Esophagus squamous epithelium (tissue), 5 donors: ENCODE data around the gene DGKQ. TPM values are rescaled to one million over a fixed set of nuclear protein-coding genes. Genes with fewer than 3 reads are reported as not detected.

Source experiments
- DNase-seq: peaks from one replicate; lab custom pipeline; 2025; lab: John Stamatoyannopoulos, UW
- H3K27ac ChIP-seq, 4 donors: fragments of 200-600 bp; sonication (generic); one replicate each; pipeline ENCODE4 v1.5.1; 2016 to 2019; ENCODE audit warnings: mild to moderate bottlenecking in 1 of 4
- H3K27me3 ChIP-seq, 4 donors: fragments of 200-600 bp; sonication (generic); 1 replicate in 3 of 4; 2 replicates in 1 of 4; pipeline versions ENCODE4 v1.5.1 to v1.6.0; 2017 to 2021; ENCODE audit warnings: antibody characterized with exemption in 1 of 4
- H3K36me3 ChIP-seq, 3 donors: fragments of 200-600 bp; sonication (generic); one replicate each; pipeline ENCODE4 v1.5.1; 2016 to 2019
- H3K4me1 ChIP-seq, 3 donors: fragments of 200-600 bp; sonication (generic); one replicate each; pipeline ENCODE4 v1.5.1; 2017 to 2019
- H3K4me3 ChIP-seq, 4 donors: fragments of 200-600 bp; sonication (generic); 1 replicate in 3 of 4; 2 replicates in 1 of 4; pipeline ENCODE4 v1.5.1; 2016 to 2019; ENCODE audit warnings: mild to moderate bottlenecking in 2 of 4, moderate library complexity in 1 of 4
- H3K9me3 ChIP-seq, 3 donors: fragments of 200-600 bp; sonication (generic); one replicate each; pipeline ENCODE4 v1.5.1; 2016 to 2019
- CTCF ChIP-seq, 6 experiments: fragments of 450-650 bp in 4 of 6; fragments of 200-600 bp in 2 of 6; sonication (generic) in 2 of 6; IDR thresholded peaks; one replicate each; pipeline ENCODE4 v1.5.1; 2016 to 2019; ENCODE audit warnings: antibody characterized with exemption in 6 of 6, mild to moderate bottlenecking in 4 of 6, moderate library complexity in 4 of 6
- POLR2A ChIP-seq, 4 donors: fragments of 450-650 bp; IDR thresholded peaks; one replicate each; pipeline ENCODE4 v1.6.1; 2017; ENCODE audit warnings: antibody characterized with exemption in 4 of 4, mild to moderate bottlenecking in 4 of 4, moderate library complexity in 3 of 4
- WGBS, 2 donors: methylation state at CpG; one replicate each; pipeline ENCODE4 v1.1.5; 2018; 5-methylcytosine and 5-hydroxymethylcytosine counted together
- intact Hi-C: fragments of 100-400 bp; cut with DNase I; formaldehyde crosslinking; loops from one replicate; pipeline ENCODE4 v1.15.0; 2022
- total RNA-seq, 4 donors: library from RNA; depleted of rRNA; stranded (reverse); fragments of >200 nt; gene quantifications; one replicate each; pipeline ENCODE4 v1.1.0, GENCODE V29; 2016
- donor health status: DM: yes; HTN: yes; CAD: no.

Gene DGKQ
- total RNA-seq, 4 donors from 2014 or later: 9.5 to 12.0 (median 10.7) TPM

DNA sequence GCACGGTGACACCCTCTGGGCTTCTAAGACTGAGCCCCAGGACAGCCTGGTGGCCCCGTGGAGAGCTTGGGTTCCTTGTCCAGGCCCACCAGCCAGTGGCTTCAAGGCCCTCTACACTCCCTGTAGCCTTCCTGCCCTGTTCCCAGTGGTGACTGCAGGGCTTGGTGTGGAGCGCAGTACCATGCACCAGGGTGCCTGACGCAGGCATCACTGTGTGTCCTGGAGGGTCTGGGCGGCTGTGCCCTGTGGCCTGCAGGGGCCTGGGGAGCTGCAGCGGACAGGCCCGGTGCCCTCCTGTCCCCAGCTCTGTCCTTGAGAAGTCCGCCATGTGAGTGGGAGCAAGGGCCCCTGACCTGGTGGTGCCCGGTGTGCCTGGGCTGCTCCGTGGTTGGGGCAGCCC lies 42.4 kb upstream of the DGKQ start:
- no peak for TF ChIP-seq POLR2A (IDR thresholded peaks at IDR 0.05)
- no peak for TF ChIP-seq CTCF (IDR thresholded peaks at IDR 0.05)
- Histone ChIP-seq H3K4me1 (peaks cover 6 to 21% (median 15%) of the 10 kb centered on the region in 3 donors), H3K9me3 (no peaks in the 10 kb centered on the region), H3K4me3 (no peak overlapping the region), H3K27me3 (no peaks in the 10 kb centered on the region), H3K27ac (no peak overlapping the region), H3K36me3 (no peaks in the 10 kb centered on the region)
- DNase-seq: no peak
- WGBS, 2 donors: 60 to 85% methylated on average over 1 to 6 of the region's 10 CpGs
- intact Hi-C loops: no loop called here

DNA sequence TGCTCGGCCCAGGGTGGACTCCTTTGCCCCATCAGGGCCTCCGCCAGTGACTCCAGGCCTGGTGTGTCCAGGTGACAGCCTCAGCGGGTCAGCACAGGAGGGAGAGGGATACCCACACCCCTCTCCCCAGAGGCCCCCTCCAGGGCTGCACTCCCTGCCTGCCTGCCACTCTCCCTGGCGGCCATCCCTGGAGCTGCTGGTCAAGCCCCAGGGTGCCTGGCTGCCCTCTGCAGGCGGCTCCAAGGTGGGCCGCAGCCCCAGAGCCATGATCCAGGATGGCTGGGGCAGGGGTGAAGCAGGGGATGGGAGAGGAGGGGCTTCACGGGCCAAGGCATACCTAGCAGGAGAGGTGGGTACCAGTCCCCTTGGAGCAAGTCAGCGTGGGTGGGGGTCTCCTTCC lies 41.8 kb upstream of the DGKQ start:
- no peak overlapping the region for H3K4me3 ChIP-seq
- H3K4me1 ChIP-seq: peaks cover 11 to 27% (median 21%) of the 10 kb centered on the region in 3 donors
- H3K36me3 ChIP-seq: no peaks in the 10 kb centered on the region
- no peak overlapping the region for H3K27ac ChIP-seq
- H3K27me3 ChIP-seq: no peaks in the 10 kb centered on the region
- intact Hi-C loops: no loop called here
- 100% methylated on average over 3 of the region's 8 CpGs; no CpG with 5 or more reads in 1 of the 2 donors for WGBS, 2 donors
- H3K9me3 ChIP-seq: no peaks in the 10 kb centered on the region
- no peak for DNase-seq
- no peak for TF ChIP-seq POLR2A (IDR thresholded peaks at IDR 0.05)

DNA sequence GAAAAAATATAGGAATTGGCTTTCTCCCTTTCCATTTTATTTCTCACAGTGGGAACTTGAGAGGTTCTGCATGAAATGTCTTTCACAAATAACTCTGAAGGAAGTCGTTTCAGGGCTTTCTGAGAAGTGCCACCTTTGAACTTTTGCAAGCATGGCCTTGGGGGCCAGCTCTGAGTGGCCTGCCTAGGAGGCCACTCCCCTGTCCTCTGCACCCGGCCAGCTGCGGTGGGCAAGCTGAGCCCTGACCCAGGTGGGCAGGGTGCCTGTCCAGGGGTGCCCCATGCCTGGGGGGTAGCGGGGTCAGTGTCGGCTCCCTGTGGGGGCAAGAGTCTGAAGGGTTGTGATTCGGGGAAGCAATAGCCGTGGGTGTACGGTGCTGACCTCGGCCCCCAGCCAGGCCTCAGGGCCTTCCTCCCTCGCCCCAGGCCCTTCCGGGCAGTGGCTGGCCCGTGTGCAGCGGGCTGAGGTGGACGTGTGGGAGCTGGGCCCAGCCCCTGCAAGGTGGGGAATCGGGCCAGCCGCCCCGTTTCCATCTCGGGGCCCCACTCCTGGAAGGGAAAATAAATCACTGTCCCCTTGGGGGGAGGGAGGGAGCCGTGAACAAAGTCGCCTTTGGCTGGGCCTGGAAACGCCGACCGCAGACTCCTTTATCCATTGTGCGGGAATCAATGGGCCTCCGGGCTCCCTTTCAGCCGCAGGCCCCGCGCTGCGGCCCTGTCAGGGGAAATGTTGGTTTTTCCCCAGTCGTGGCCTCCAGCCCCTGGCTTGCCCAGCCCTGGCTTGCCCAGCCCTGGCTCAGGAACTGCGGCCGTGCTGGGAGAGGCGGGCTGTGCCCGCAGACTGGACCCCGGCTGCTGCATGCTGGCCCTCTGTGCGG lies 41.2 kb upstream of the DGKQ start:
- DNase-seq: no peak

GRCh38 chr4:1013225-1014073 lies 40.1 kb upstream of the DGKQ start:
- no peak overlapping the region for H3K27ac ChIP-seq
- no peaks in the 10 kb centered on the region for H3K36me3 ChIP-seq
- intact Hi-C loops: no loop called here
- H3K4me1 ChIP-seq: peaks cover 22 to 42% (median 29%) of the 10 kb centered on the region in 3 donors
- H3K9me3 ChIP-seq: no peaks in the 10 kb centered on the region
- H3K4me3 ChIP-seq: no peak overlapping the region
- peaks cover 0 to 9% (median 6%) of the 10 kb centered on the region in 4 donors for H3K27me3 ChIP-seq
- no peak for TF ChIP-seq POLR2A (IDR thresholded peaks at IDR 0.05)
- TF ChIP-seq CTCF (IDR thresholded peaks at IDR 0.05): no peak
- WGBS, 2 donors: 85 to 96% methylated on average over 5 to 13 of the region's 43 CpGs
- no peak for DNase-seq

More for the DNA sequence above, 41.2 kb upstream of the DGKQ start:
- H3K4me1 ChIP-seq: peaks cover 14 to 32% (median 24%) of the 10 kb centered on the region in 3 donors
- no peaks in the 10 kb centered on the region for H3K27me3 ChIP-seq
- no peaks in the 10 kb centered on the region for H3K36me3 ChIP-seq
- WGBS, 2 donors: 57 to 90% methylated on average over 3 to 13 of the region's 36 CpGs
- TF ChIP-seq POLR2A (IDR thresholded peaks at IDR 0.05) (no peak), CTCF (IDR thresholded peaks at IDR 0.05) (no peak)
- H3K9me3 ChIP-seq: no peaks in the 10 kb centered on the region
- H3K4me3 ChIP-seq: no peak overlapping the region
- intact Hi-C loops: no loop called here
- no peak overlapping the region for H3K27ac ChIP-seq

DNA sequence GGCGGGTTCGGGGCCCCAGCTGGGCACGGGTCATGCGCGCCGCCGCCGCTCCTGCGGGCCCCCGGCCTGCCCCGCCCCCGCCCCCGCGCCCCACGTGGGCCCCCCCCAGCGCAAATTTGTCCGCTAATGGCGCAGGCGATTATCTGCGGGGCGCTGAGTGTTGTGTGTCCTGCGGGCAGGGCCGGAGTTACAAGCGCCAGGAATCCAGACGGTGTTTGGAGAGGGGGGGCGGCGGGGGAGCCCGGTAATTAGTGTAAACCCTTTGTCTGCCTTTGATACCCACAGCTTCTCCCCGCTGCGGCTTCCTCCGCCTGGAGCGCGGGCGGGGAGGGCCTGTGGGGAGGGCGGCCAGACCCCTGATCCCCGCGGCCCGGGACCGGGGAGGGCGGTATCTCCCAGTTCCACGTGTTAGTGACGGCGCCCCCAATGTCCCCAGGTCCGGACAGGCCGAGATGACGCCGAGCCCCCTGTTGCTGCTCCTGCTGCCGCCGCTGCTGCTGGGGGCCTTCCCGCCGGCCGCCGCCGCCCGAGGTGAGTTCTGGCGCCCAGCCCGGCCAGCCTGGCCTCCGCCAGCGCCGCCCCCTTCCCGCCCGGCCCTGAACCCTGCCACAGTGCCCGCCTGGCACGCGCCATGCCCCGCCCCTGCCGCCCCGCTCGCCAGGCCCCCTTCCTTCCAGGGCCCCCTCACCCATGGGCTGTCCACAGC lies 38.8 kb upstream of the DGKQ start:
- WGBS, 2 donors: 3% methylated on average over 17 of the region's 69 CpGs; no CpG with 5 or more reads in 1 of the 2 donors
- Histone ChIP-seq H3K9me3 (no peaks in the 10 kb centered on the region), H3K36me3 (no peaks in the 10 kb centered on the region), H3K4me1 (peaks cover 22 to 42% (median 29%) of the 10 kb centered on the region in 3 donors), H3K27me3 (peaks cover 0 to 20% (median 7%) of the 10 kb centered on the region in 4 donors), H3K4me3 (peak overlapping the region; percentile 21 to 84 (median 59)), H3K27ac (peak overlapping the region; percentile 4 to 92 (median 34))
- intact Hi-C loops: no loop called here
- DNase-seq: no peak
- TF ChIP-seq POLR2A (IDR thresholded peaks at IDR 0.05) (no peak), CTCF (IDR thresholded peaks at IDR 0.05) (no peak)
